BLaER1 (cell line): ENCODE data around the gene CRELD1.
"Not testable (repeated sequence)": the region's sequence is repeated elsewhere in the genome, so short reads cannot be mapped to it uniquely, and the experiment has no call there.

Experiments used
- H3K27ac ChIP-seq: shearing (Covaris generic); formaldehyde crosslinking; 2 replicates; pipeline ENCODE4 v1.8.1; 2022
- H3K27me3 ChIP-seq: shearing (Covaris generic); formaldehyde crosslinking; 2 replicates; pipeline ENCODE4 v1.8.1; 2022
- H3K36me3 ChIP-seq: shearing (Covaris generic); formaldehyde crosslinking; 2 replicates; pipeline ENCODE4 v1.8.1; 2022
- H3K4me1 ChIP-seq: shearing (Covaris generic); formaldehyde crosslinking; 2 replicates; pipeline ENCODE4 v1.8.1; 2022
- H3K4me2 ChIP-seq: shearing (Covaris generic); formaldehyde crosslinking; 2 replicates; pipeline ENCODE4 v1.8.1; 2022
- H3K4me3 ChIP-seq: shearing (Covaris generic); formaldehyde crosslinking; 2 replicates; pipeline ENCODE4 v1.8.1; 2022
- H3K9ac ChIP-seq: shearing (Covaris generic); formaldehyde crosslinking; 2 replicates; pipeline ENCODE4 v1.8.1; 2022
- H3K9me3 ChIP-seq: shearing (Covaris generic); formaldehyde crosslinking; 2 replicates; pipeline ENCODE4 v1.8.1; 2022
- H4K20me1 ChIP-seq: shearing (Covaris generic); formaldehyde crosslinking; 2 replicates; pipeline ENCODE4 v1.8.1; 2022
- Cebpa-rat ChIP-seq: shearing (Covaris generic); IDR thresholded peaks from 2 replicates; pipeline ENCODE4 v1.8.1; 2022

CRELD1 gene

GRCh38 chr3:9934993-9935392, 1.4 kb downstream of the CRELD1 start:
- H3K27me3 ChIP-seq: no peaks in the 10 kb centered on the region
- H3K9ac ChIP-seq: peak overlapping the region; percentile 88; the same call in 1 of the 2 replicates
- peaks cover 29% of the 10 kb centered on the region for H3K4me1 ChIP-seq
- H3K27ac ChIP-seq: peak overlapping the region; percentile 92; the same call in 1 of the 2 replicates
- H4K20me1 ChIP-seq: no peaks in the 10 kb centered on the region
- no peaks in the 10 kb centered on the region for H3K9me3 ChIP-seq
- TF ChIP-seq Cebpa-rat: no peak
- peaks cover 41% of the 10 kb centered on the region for H3K36me3 ChIP-seq
- H3K4me3 ChIP-seq: no peak overlapping the region
- peak overlapping the region; percentile 99 for H3K4me2 ChIP-seq

GRCh38 chr3:9935966-9936510, 2.4 kb downstream of the CRELD1 start:
- no peak overlapping the region for H3K27ac ChIP-seq
- no peak overlapping the region for H3K4me3 ChIP-seq
- peak overlapping the region; percentile 99; the same call in 1 of the 2 replicates for H3K4me2 ChIP-seq
- H3K27me3 ChIP-seq: no peaks in the 10 kb centered on the region
- peaks cover 29% of the 10 kb centered on the region for H3K4me1 ChIP-seq
- peaks cover 40% of the 10 kb centered on the region for H3K36me3 ChIP-seq
- H3K9me3 ChIP-seq: no peaks in the 10 kb centered on the region
- no peaks in the 10 kb centered on the region for H4K20me1 ChIP-seq
- TF ChIP-seq Cebpa-rat: no peak
- H3K9ac ChIP-seq: no peak overlapping the region

- H3K9ac ChIP-seq: no peak overlapping the region
- H3K4me2 ChIP-seq: no peak overlapping the region
- no peak overlapping the region for H3K4me3 ChIP-seq
- H4K20me1 ChIP-seq: no peaks in the 10 kb centered on the region
- no peaks in the 10 kb centered on the region for H3K9me3 ChIP-seq
- peaks cover 55% of the 10 kb centered on the region for H3K36me3 ChIP-seq
- no peak overlapping the region for H3K27ac ChIP-seq
- H3K4me1 ChIP-seq: peaks cover 21% of the 10 kb centered on the region
- no peaks in the 10 kb centered on the region for H3K27me3 ChIP-seq
- TF ChIP-seq Cebpa-rat: no peak
Measured at GRCh38 chr3:9937486-9938238, 4.0 kb downstream of the CRELD1 start.

GRCh38 chr3:9938966-9939365, 5.3 kb downstream of the CRELD1 start:
- Histone ChIP-seq H3K4me3 (no peak overlapping the region), H3K36me3 (peaks cover 68% of the 10 kb centered on the region), H3K4me2 (no peak overlapping the region)

GRCh38 chr3:9939906-9940305, 6.3 kb downstream of the CRELD1 start:
- H3K4me2 ChIP-seq, H3K27me3 ChIP-seq, H3K4me3 ChIP-seq, H3K27ac ChIP-seq, H3K9ac ChIP-seq, H3K9me3 ChIP-seq, H4K20me1 ChIP-seq: not testable (repeated sequence)
- Histone ChIP-seq H3K4me1 (peaks cover 13% of the 10 kb centered on the region), H3K36me3 (peaks cover 78% of the 10 kb centered on the region)

More at GRCh38 chr3:9938966-9939365, 5.3 kb downstream of the CRELD1 start:
- H3K27me3 ChIP-seq: no peaks in the 10 kb centered on the region
- no peak overlapping the region for H3K9ac ChIP-seq
- peaks cover 21% of the 10 kb centered on the region for H3K4me1 ChIP-seq
- TF ChIP-seq Cebpa-rat: no peak
- H3K9me3 ChIP-seq: no peaks in the 10 kb centered on the region
- H4K20me1 ChIP-seq: no peaks in the 10 kb centered on the region
- H3K27ac ChIP-seq: no peak overlapping the region

GRCh38 chr3:9940746-9941145, 7.1 kb downstream of the CRELD1 start:
- no peaks in the 10 kb centered on the region for H3K27me3 ChIP-seq
- peaks cover 4% of the 10 kb centered on the region for H3K4me1 ChIP-seq
- H3K9me3 ChIP-seq: no peaks in the 10 kb centered on the region
- H4K20me1 ChIP-seq: no peaks in the 10 kb centered on the region
- H3K9ac ChIP-seq: no peak overlapping the region
- TF ChIP-seq Cebpa-rat: no peak
- H3K27ac ChIP-seq: no peak overlapping the region
- H3K4me3 ChIP-seq: no peak overlapping the region
- no peak overlapping the region for H3K4me2 ChIP-seq
- H3K36me3 ChIP-seq: peaks cover 79% of the 10 kb centered on the region

GRCh38 chr3:9942164-9942563, 8.5 kb downstream of the CRELD1 start:
- Histone ChIP-seq H3K27ac (no peak overlapping the region), H3K27me3 (no peaks in the 10 kb centered on the region), H4K20me1 (no peaks in the 10 kb centered on the region), H3K4me2 (no peak overlapping the region), H3K9me3 (no peaks in the 10 kb centered on the region), H3K4me1 (no peaks in the 10 kb centered on the region), H3K4me3 (no peak overlapping the region), H3K36me3 (peaks cover 82% of the 10 kb centered on the region), H3K9ac (no peak overlapping the region)
- TF ChIP-seq Cebpa-rat: no peak

GRCh38 chr3:9942934-9943690, 9.5 kb downstream of the CRELD1 start:
- Histone ChIP-seq H3K27ac (no peak overlapping the region), H3K9me3 (no peaks in the 10 kb centered on the region)

GRCh38 chr3:9944271-9944670, 10.6 kb downstream of the CRELD1 start:
- H3K36me3 ChIP-seq: peaks cover 85% of the 10 kb centered on the region
- H3K27ac ChIP-seq: no peak overlapping the region
- H3K4me3 ChIP-seq: no peak overlapping the region

More at GRCh38 chr3:9942934-9943690, 9.5 kb downstream of the CRELD1 start:
- Histone ChIP-seq H3K4me2 (no peak overlapping the region), H3K36me3 (peaks cover 82% of the 10 kb centered on the region), H3K4me1 (no peaks in the 10 kb centered on the region), H4K20me1 (no peaks in the 10 kb centered on the region), H3K4me3 (no peak overlapping the region), H3K9ac (no peak overlapping the region), H3K27me3 (no peaks in the 10 kb centered on the region)
- TF ChIP-seq Cebpa-rat: no peak

GRCh38 chr3:9945358-9945757, 11.7 kb downstream of the CRELD1 start:
- Histone ChIP-seq H3K4me3 (no peak overlapping the region), H3K4me2 (no peak overlapping the region), H3K27ac (no peak overlapping the region), H3K9ac (no peak overlapping the region), H3K36me3 (peaks cover 91% of the 10 kb centered on the region), H3K27me3 (no peaks in the 10 kb centered on the region), H4K20me1 (no peaks in the 10 kb centered on the region), H3K9me3 (no peaks in the 10 kb centered on the region), H3K4me1 (peaks cover 8% of the 10 kb centered on the region)
- TF ChIP-seq Cebpa-rat: no peak

More at GRCh38 chr3:9944271-9944670, 10.6 kb downstream of the CRELD1 start:
- Histone ChIP-seq H3K9me3 (no peaks in the 10 kb centered on the region), H3K4me2 (no peak overlapping the region), H3K9ac (no peak overlapping the region), H4K20me1 (no peaks in the 10 kb centered on the region), H3K27me3 (no peaks in the 10 kb centered on the region), H3K4me1 (no peaks in the 10 kb centered on the region)
- TF ChIP-seq Cebpa-rat: no peak
